Mucosa of stomach (tissue), 1 donor: ENCODE data around the gene DDX25.

Source experiments
- H3K27me3 ChIP-seq: one replicate; pipeline ENCODE4 v1.7.0; 2013; ENCODE audit warnings: mild to moderate bottlenecking, low read length; ENCODE audit not compliant: control insufficient read depth, insufficient read depth
- H3K36me3 ChIP-seq: one replicate; pipeline ENCODE4 v1.7.0; 2013; ENCODE audit warnings: low read length; ENCODE audit not compliant: control insufficient read depth, insufficient read depth
- H3K4me1 ChIP-seq: one replicate; pipeline ENCODE4 v1.7.0; 2013; ENCODE audit warnings: mild to moderate bottlenecking, low read length; ENCODE audit not compliant: control insufficient read depth, insufficient read depth
- H3K4me3 ChIP-seq: one replicate; pipeline ENCODE4 v1.7.0; 2013; ENCODE audit warnings: low read length
- H3K9ac ChIP-seq: one replicate; pipeline ENCODE4 v1.7.0; 2013; ENCODE audit warnings: mild to moderate bottlenecking, low read length, moderate library complexity
- H3K9me3 ChIP-seq: one replicate; pipeline ENCODE4 v1.7.0; 2013; ENCODE audit warnings: mild to moderate bottlenecking, low read length, moderate library complexity; ENCODE audit not compliant: control insufficient read depth
- donor health status: Pancreatic carcinoma.

Gene DDX25

GRCh38 chr11:125949271-125950177 is 45.2 kb downstream of the DDX25 start:
- Histone ChIP-seq H3K9me3 (no peaks in the 10 kb centered on the region), H3K36me3 (no peaks in the 10 kb centered on the region), H3K9ac (no peak overlapping the region), H3K4me1 (peaks cover 38% of the 10 kb centered on the region), H3K27me3 (peaks cover 5% of the 10 kb centered on the region), H3K4me3 (no peak overlapping the region)

GRCh38 chr11:125950178-125950490 is 45.8 kb downstream of the DDX25 start:
- Histone ChIP-seq H3K27me3 (no peaks in the 10 kb centered on the region), H3K4me3 (no peak overlapping the region), H3K9ac (no peak overlapping the region), H3K4me1 (peaks cover 38% of the 10 kb centered on the region), H3K36me3 (no peaks in the 10 kb centered on the region), H3K9me3 (no peaks in the 10 kb centered on the region)

DNA sequence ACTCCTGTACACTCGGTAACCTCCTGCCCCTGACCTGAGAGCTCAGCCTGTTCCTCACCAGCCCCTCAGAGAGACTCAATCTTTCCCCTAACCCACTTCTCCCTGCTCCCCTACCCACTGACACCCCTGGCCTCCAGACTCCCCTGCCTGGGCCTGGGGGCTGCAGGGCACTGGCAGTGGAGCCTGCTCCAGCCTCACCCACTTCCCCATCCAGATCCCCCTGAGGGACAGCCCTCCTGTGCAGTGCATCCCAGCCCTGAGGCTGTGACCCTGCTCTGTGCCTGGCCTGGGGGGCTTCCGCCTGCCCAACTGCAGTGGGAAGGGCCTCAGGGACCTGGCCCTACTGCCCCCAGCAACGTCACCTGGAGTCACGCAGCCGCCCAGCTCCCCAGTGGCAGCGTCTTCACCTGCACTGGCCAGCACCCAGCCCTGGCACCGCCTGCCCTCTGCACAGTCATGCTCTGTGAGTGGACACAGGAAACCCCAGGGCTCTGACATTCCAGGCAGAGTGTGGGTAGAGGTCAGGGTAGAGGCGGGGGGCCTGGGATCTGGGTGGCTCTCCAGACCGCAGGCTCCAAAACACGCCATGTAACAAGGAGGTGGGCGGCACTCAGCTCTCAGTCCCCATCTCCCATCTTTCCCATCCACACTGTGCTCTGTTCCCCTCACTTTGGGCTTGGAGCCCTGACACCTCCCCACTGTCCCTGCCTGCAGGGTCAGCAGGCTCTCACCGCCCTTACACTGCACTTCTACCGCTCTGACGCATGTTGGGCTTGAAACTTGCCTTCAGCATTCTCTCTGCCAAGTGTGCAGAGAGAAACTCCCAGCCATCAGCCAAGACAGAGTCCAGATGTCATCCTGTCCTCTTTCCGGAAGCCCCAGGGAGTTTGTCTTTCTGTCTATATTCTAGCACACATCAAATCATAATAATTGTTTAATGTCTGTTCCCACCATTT is 46.7 kb downstream of the DDX25 start:
- no peak overlapping the region for H3K4me3 ChIP-seq

GRCh38 chr11:125951731-125952130 is 47.4 kb downstream of the DDX25 start:
- H3K36me3 ChIP-seq = no peaks in the 10 kb centered on the region
- H3K4me3 ChIP-seq = no peak overlapping the region
- H3K27me3 ChIP-seq = no peaks in the 10 kb centered on the region
- H3K9me3 ChIP-seq = no peaks in the 10 kb centered on the region
- no peak overlapping the region for H3K9ac ChIP-seq
- H3K4me1 ChIP-seq = peaks cover 36% of the 10 kb centered on the region

More for the DNA sequence above, 46.7 kb downstream of the DDX25 start:
- Histone ChIP-seq H3K4me1 (peaks cover 33% of the 10 kb centered on the region), H3K27me3 (no peaks in the 10 kb centered on the region), H3K9me3 (no peaks in the 10 kb centered on the region), H3K9ac (no peak overlapping the region), H3K36me3 (no peaks in the 10 kb centered on the region)

GRCh38 chr11:125952559-125952958 is 48.3 kb downstream of the DDX25 start:
- Histone ChIP-seq H3K4me3 (peak overlapping the region; percentile 28), H3K9me3 (no peaks in the 10 kb centered on the region), H3K36me3 (no peaks in the 10 kb centered on the region), H3K27me3 (no peaks in the 10 kb centered on the region), H3K9ac (no peak overlapping the region), H3K4me1 (peaks cover 38% of the 10 kb centered on the region)

- no peak overlapping the region for H3K9ac ChIP-seq
- peaks cover 38% of the 10 kb centered on the region for H3K4me1 ChIP-seq
- H3K27me3 ChIP-seq = no peaks in the 10 kb centered on the region
- H3K9me3 ChIP-seq = no peaks in the 10 kb centered on the region
- H3K4me3 ChIP-seq = peak overlapping the region; percentile 28
- no peaks in the 10 kb centered on the region for H3K36me3 ChIP-seq
These were observed 48.7 kb downstream of the DDX25 start for GRCh38 chr11:125952973-125953372.

GRCh38 chr11:125953401-125953935 is 49.2 kb downstream of the DDX25 start:
- Histone ChIP-seq H3K4me3 (no peak overlapping the region), H3K4me1 (peaks cover 38% of the 10 kb centered on the region), H3K36me3 (no peaks in the 10 kb centered on the region), H3K27me3 (no peaks in the 10 kb centered on the region), H3K9me3 (no peaks in the 10 kb centered on the region), H3K9ac (no peak overlapping the region)

DNA sequence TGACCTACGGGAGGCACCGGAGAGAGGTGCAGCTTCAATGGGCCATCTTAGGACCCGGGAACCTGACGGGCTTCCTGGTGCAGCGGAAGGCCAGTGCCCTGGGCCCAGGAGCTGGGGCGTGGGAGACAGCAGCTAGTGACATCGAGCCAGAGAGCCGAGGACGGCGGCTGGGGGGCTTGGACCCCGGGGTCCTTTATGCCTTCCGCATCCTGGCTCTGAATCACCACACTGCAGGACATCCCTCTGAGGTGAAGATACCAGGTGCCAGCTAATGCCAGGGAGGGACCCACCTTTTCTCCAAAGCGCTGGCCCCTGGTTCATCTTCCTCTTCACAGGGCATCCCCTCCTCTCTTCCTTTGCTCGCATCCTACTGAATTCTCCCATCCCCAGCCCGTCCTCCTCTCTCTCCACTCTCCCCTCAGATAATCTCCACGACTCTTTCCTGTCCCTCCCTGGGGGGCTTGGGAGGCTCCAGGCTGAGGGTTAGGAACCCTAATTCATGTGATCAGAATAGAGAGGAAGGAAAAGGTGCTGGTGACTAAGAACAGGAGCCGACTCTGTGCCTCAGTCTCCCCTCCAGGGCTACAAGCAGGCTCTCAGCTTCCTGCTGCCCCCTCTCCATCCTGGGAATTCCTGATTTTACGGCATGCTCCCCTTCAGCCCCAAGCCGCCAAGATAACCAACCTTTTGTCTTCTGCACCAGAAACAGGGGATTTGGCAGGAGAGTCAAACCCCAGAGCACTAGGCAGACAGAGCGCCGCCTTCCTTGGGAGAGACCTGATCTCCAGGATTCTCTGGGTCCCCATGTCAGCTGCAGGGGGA is 50.0 kb downstream of the DDX25 start:
- H3K9me3 ChIP-seq = no peaks in the 10 kb centered on the region

GRCh38 chr11:125954945-125955640 is 50.8 kb downstream of the DDX25 start:
- Histone ChIP-seq H3K4me1 (peaks cover 38% of the 10 kb centered on the region), H3K27me3 (no peaks in the 10 kb centered on the region), H3K9ac (no peak overlapping the region), H3K9me3 (no peaks in the 10 kb centered on the region), H3K36me3 (no peaks in the 10 kb centered on the region), H3K4me3 (no peak overlapping the region)

More for the DNA sequence above, 50.0 kb downstream of the DDX25 start:
- no peak overlapping the region for H3K4me3 ChIP-seq
- peaks cover 38% of the 10 kb centered on the region for H3K4me1 ChIP-seq
- no peak overlapping the region for H3K9ac ChIP-seq
- H3K36me3 ChIP-seq = no peaks in the 10 kb centered on the region
- H3K27me3 ChIP-seq = no peaks in the 10 kb centered on the region

GRCh38 chr11:125955856-125956255 is 51.5 kb downstream of the DDX25 start:
- no peaks in the 10 kb centered on the region for H3K36me3 ChIP-seq
- no peak overlapping the region for H3K4me3 ChIP-seq
- H3K4me1 ChIP-seq = peaks cover 35% of the 10 kb centered on the region
- no peaks in the 10 kb centered on the region for H3K27me3 ChIP-seq
- H3K9ac ChIP-seq = no peak overlapping the region
- H3K9me3 ChIP-seq = no peaks in the 10 kb centered on the region
